ENCODE results near the gene ARHGEF7.

- TF ChIP-seq TAF1 (IDR thresholded peaks at IDR 0.05; ENCODE audit: borderline replicate concordance, low read depth, low read length) (no peak), POLR2A (IDR thresholded peaks at IDR 0.05; ENCODE audit: low read depth, low read length) (no peak)
These were observed 188.4 kb downstream of the ARHGEF7 start for GRCh38 chr13:111303559-111303958.
